ENCODE measurements around the gene NFATC2IP. TPM values are rescaled to one million over a fixed set of nuclear protein-coding genes. Genes with fewer than 3 reads are reported as not detected.

The NFATC2IP gene
- total and polyA plus RNA-seq, 2 of the 13 experiments (the other 11 are each of a cell fraction or from before 2014, with no cell fraction given), result 32.1 to 48.5 TPM

DNA sequence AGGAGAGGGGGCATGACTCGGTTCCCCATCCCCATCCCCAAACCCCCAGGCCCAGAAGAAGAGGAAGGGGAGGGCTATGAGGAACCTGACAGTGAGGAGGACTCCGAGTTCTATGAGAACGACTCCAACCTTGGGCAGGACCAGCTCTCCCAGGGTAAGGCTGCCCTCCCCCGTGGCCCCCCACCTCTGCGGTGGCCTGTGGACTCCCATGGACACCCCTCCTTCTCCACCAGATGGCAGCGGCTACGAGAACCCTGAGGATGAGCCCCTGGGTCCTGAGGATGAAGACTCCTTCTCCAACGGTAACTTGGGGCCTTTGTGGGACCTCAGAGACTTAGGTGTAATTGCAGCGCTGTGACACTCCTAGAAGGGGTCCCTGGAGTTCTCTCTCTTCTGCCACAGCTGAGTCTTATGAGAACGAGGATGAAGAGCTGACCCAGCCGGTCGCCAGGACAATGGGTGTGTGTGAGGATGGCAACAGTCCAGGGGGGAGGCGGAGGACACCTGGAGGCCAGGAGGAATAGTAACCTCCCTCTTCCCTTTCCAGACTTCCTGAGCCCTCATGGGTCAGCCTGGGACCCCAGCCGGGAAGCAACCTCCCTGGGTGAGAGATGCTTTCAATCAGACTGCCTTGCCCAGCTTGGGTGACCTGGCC, 13.4 kb upstream of the NFATC2IP start:
- no TSS peak for BruUV-seq (replicated peaks)
- TF ChIP-seq, protein P1, sequence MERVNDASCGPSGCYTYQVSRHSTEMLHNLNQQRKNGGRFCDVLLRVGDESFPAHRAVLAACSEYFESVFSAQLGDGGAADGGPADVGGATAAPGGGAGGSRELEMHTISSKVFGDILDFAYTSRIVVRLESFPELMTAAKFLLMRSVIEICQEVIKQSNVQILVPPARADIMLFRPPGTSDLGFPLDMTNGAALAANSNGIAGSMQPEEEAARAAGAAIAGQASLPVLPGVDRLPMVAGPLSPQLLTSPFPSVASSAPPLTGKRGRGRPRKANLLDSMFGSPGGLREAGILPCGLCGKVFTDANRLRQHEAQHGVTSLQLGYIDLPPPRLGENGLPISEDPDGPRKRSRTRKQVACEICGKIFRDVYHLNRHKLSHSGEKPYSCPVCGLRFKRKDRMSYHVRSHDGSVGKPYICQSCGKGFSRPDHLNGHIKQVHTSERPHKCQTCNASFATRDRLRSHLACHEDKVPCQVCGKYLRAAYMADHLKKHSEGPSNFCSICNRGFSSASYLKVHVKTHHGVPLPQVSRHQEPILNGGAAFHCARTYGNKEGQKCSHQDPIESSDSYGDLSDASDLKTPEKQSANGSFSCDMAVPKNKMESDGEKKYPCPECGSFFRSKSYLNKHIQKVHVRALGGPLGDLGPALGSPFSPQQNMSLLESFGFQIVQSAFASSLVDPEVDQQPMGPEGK (CRISPR knock-in tag; IDR thresholded peaks at IDR 0.05), result peak; percentile 84
- TF ChIP-seq NCOA1 (CRISPR knock-in tag; IDR thresholded peaks at IDR 0.05) (no peak), ZNF567 (CRISPR knock-in tag; IDR thresholded peaks at IDR 0.05; ENCODE audit: borderline replicate concordance) (0 out of 2 replicates have a peak, but pooled peaks have one; percentile 29), ZNF430 (CRISPR knock-in tag; IDR thresholded peaks at IDR 0.05) (peak; percentile 1; the same call in 1 of the 2 replicates), SAP130 (CRISPR knock-in tag; IDR thresholded peaks at IDR 0.05; ENCODE audit: low read depth) (peak; percentile 49), RXRB (CRISPR knock-in tag; IDR thresholded peaks at IDR 0.05; ENCODE audit: borderline replicate concordance) (0 out of 2 replicates have a peak, but pooled peaks have one; percentile 21), ZNF777 (CRISPR knock-in tag; IDR thresholded peaks at IDR 0.05) (no peak), ZNF530 (CRISPR knock-in tag; IDR thresholded peaks at IDR 0.05; ENCODE audit: low read depth) (no peak), RARA (CRISPR knock-in tag; IDR thresholded peaks at IDR 0.05) (peak; percentile 74; the same call in 1 of the 2 replicates)
- TF ChIP-seq, protein P2, sequence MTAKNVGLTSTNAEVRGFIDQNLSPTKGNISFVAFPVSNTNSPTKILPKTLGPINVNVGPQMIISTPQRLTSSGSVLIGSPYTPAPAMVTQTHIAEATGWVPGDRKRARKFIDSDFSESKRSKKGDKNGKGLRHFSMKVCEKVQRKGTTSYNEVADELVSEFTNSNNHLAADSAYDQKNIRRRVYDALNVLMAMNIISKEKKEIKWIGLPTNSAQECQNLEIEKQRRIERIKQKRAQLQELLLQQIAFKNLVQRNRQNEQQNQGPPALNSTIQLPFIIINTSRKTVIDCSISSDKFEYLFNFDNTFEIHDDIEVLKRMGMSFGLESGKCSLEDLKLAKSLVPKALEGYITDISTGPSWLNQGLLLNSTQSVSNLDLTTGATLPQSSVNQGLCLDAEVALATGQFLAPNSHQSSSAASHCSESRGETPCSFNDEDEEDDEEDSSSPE (CRISPR knock-in tag; IDR thresholded peaks at IDR 0.05), result no peak
- TF ChIP-seq, protein P3, sequence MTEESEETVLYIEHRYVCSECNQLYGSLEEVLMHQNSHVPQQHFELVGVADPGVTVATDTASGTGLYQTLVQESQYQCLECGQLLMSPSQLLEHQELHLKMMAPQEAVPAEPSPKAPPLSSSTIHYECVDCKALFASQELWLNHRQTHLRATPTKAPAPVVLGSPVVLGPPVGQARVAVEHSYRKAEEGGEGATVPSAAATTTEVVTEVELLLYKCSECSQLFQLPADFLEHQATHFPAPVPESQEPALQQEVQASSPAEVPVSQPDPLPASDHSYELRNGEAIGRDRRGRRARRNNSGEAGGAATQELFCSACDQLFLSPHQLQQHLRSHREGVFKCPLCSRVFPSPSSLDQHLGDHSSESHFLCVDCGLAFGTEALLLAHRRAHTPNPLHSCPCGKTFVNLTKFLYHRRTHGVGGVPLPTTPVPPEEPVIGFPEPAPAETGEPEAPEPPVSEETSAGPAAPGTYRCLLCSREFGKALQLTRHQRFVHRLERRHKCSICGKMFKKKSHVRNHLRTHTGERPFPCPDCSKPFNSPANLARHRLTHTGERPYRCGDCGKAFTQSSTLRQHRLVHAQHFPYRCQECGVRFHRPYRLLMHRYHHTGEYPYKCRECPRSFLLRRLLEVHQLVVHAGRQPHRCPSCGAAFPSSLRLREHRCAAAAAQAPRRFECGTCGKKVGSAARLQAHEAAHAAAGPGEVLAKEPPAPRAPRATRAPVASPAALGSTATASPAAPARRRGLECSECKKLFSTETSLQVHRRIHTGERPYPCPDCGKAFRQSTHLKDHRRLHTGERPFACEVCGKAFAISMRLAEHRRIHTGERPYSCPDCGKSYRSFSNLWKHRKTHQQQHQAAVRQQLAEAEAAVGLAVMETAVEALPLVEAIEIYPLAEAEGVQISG (CRISPR knock-in tag; IDR thresholded peaks at IDR 0.05), result peak; percentile 83
- TF ChIP-seq, protein P4, sequence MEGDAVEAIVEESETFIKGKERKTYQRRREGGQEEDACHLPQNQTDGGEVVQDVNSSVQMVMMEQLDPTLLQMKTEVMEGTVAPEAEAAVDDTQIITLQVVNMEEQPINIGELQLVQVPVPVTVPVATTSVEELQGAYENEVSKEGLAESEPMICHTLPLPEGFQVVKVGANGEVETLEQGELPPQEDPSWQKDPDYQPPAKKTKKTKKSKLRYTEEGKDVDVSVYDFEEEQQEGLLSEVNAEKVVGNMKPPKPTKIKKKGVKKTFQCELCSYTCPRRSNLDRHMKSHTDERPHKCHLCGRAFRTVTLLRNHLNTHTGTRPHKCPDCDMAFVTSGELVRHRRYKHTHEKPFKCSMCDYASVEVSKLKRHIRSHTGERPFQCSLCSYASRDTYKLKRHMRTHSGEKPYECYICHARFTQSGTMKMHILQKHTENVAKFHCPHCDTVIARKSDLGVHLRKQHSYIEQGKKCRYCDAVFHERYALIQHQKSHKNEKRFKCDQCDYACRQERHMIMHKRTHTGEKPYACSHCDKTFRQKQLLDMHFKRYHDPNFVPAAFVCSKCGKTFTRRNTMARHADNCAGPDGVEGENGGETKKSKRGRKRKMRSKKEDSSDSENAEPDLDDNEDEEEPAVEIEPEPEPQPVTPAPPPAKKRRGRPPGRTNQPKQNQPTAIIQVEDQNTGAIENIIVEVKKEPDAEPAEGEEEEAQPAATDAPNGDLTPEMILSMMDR (CRISPR knock-in tag; IDR thresholded peaks at IDR 0.05), result peak; percentile 46
- TF ChIP-seq, protein P5, sequence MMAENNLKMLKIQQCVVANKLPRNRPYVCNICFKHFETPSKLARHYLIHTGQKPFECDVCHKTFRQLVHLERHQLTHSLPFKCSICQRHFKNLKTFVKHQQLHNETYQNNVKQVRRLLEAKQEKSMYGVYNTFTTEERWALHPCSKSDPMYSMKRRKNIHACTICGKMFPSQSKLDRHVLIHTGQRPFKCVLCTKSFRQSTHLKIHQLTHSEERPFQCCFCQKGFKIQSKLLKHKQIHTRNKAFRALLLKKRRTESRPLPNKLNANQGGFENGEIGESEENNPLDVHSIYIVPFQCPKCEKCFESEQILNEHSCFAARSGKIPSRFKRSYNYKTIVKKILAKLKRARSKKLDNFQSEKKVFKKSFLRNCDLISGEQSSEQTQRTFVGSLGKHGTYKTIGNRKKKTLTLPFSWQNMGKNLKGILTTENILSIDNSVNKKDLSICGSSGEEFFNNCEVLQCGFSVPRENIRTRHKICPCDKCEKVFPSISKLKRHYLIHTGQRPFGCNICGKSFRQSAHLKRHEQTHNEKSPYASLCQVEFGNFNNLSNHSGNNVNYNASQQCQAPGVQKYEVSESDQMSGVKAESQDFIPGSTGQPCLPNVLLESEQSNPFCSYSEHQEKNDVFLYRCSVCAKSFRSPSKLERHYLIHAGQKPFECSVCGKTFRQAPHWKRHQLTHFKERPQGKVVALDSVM (CRISPR knock-in tag; IDR thresholded peaks at IDR 0.05), result 0 out of 2 replicates have a peak, but pooled peaks have one; percentile 31

More for the DNA sequence above, 13.4 kb upstream of the NFATC2IP start:
- Histone ChIP-seq H3K9ac (ENCODE audit: insufficient read depth, low read depth, low read length) (no peak overlapping the region), H3K36me3 (replicated peaks in 1 of 2; ENCODE audit: control insufficient read depth in 1 of 2, insufficient read depth in 2 of 2, low read length in 2 of 2) (no peaks in the 10 kb centered on the region), H3K4me2 (ENCODE audit: low read depth, low read length) (peak overlapping the region; percentile 59), H3K4me3 (replicated peaks in 1 of 3; ENCODE audit: insufficient read depth in 1 of 3, low read depth in 2 of 3, low read length in 3 of 3) (peak overlapping the region in 1 of 3 experiments; percentile 69; a peak in 1 of 6 replicates), H4K20me1 (ENCODE audit: insufficient read depth, low read length) (no peaks in the 10 kb centered on the region), H3K27me3 (ENCODE audit: control insufficient read depth in 1 of 2, insufficient read depth in 2 of 2, low read length in 2 of 2) (no peaks in the 10 kb centered on the region), H3K4me1 (ENCODE audit: insufficient read depth, low read length) (peaks cover 54% of the 10 kb centered on the region), H3K27ac (ENCODE audit: extremely low read length, insufficient read depth, low read length) (no peak overlapping the region), H3K79me2 (ENCODE audit: insufficient read depth, low read length) (no peaks in the 10 kb centered on the region), H3K9me3 (ENCODE audit: low read length) (no peaks in the 10 kb centered on the region), H2AFZ (ENCODE audit: low read length) (no peak overlapping the region)
- peak; percentile 37 for ATAC-seq
- in situ Hi-C loops (cut with HindIII; ENCODE audit: extremely low pct_ligation_motif_present, low pct_unique_long_range_greater_than_20kb) (loop anchor here (5.0 kb wide), 1 partner anchor 70 kb away; no protein-coding TSS in a partner anchor), intact Hi-C loops (cut with micrococcal nuclease; ENCODE audit: unreplicated experiment) (loop anchor here (2.0 to 5.0 kb wide), 2 partner anchors 15 to 115 kb away; partner anchors contain the start of gene ATXN2L)
- no peak for FAIRE-seq
- WGBS (ENCODE audit: low lambda C conversion rate), result 56% methylated on average over 6 of the region's 14 CpGs
- POLR2A ChIA-PET, result interaction anchor here (1.0 to 4.9 kb wide), 5 partner anchors 13 to 114 kb away, joined by 4 to 60 read pairs (median 15); partner anchors contain the start of genes ATXN2L, RABEP2 and SH2B1
- DNase-seq (ENCODE audit: low spot score), result no peak
- CTCF ChIA-PET (ENCODE audit: low intra/inter-chr PET ratio, low total read pairs), result interaction anchor here (1.7 kb wide), 1 partner anchor 8 kb away, joined by 7 read pairs; no protein-coding TSS in a partner anchor

Data from HepG2 (cell line).